ENCODE measurements around the gene CWC22. TPM values are rescaled to one million over a fixed set of nuclear protein-coding genes. Genes with fewer than 3 reads are reported as not detected.
"Not testable (repeated sequence)": the region's sequence is repeated elsewhere in the genome, so short reads cannot be mapped to it uniquely, and the experiment has no call there.

Gene CWC22
- total RNA-seq, 1 donor from 2014 or later, result 27.5 TPM

DNA sequence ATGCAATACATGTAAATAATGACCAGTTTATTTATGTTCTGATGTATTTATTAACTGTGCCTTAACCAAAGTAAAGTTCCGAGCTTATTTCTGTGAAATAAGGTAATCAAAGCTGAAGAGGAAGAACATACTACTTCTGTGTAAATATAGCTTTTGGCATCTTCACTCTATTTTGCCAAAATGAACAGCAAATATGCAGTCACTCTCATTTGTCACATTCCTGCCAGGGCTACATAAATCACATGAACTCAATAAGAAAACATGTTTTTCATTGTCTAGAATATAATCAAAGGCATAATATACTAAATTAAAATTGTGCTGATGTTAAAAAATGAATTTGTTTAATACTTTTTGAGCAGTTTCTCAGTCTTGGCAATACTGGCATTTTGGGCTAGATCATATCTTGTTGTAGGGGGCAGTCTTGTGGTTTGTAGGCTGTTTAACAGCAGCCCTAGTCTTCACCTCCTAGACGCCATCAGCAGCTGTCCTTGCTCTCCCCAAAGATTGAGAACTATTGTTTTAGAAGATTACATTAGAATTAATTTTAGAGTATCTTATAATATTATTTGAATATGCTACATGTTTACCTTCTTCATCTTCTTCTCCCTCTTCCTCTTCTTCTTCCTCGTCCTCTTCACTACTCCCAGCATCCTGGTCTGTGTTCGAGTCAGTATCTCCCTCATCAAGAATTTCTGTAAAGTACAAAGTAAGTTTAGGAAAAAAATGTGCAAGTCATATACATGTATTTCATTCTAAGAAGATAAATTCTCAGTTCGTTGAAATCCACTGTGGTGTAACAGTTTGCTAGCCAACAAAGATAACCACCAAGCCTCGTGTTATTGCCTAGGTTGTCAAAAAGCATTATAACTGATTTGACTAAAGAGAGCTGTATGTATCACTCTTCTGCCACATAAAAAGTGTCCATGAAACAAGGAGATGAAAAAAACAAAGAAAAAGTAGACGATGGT is 41.5 kb downstream of the CWC22 start:
- Mint-ChIP-seq H3K4me1 (no peaks in the 10 kb centered on the region), H3K4me3 (no peak overlapping the region), H3K9me3 (no peaks in the 10 kb centered on the region), H3K27me3 (no peaks in the 10 kb centered on the region), H3K36me3 (ENCODE audit: low read depth) (peaks cover 70% of the 10 kb centered on the region), H3K27ac (no peak overlapping the region)
- no peak for ATAC-seq (ENCODE audit: low read depth)
- TF ChIP-seq, protein P1, sequence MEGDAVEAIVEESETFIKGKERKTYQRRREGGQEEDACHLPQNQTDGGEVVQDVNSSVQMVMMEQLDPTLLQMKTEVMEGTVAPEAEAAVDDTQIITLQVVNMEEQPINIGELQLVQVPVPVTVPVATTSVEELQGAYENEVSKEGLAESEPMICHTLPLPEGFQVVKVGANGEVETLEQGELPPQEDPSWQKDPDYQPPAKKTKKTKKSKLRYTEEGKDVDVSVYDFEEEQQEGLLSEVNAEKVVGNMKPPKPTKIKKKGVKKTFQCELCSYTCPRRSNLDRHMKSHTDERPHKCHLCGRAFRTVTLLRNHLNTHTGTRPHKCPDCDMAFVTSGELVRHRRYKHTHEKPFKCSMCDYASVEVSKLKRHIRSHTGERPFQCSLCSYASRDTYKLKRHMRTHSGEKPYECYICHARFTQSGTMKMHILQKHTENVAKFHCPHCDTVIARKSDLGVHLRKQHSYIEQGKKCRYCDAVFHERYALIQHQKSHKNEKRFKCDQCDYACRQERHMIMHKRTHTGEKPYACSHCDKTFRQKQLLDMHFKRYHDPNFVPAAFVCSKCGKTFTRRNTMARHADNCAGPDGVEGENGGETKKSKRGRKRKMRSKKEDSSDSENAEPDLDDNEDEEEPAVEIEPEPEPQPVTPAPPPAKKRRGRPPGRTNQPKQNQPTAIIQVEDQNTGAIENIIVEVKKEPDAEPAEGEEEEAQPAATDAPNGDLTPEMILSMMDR (IDR thresholded peaks at IDR 0.05), result no peak
- intact Hi-C loops (cut with micrococcal nuclease), result loop anchor here (2.0 kb wide), 1 partner anchor 17 kb away; no protein-coding TSS in a partner anchor
- CTCF ChIA-PET, result no interaction called here
- no peak for DNase-seq
- POLR2A ChIA-PET, result no interaction called here

DNA sequence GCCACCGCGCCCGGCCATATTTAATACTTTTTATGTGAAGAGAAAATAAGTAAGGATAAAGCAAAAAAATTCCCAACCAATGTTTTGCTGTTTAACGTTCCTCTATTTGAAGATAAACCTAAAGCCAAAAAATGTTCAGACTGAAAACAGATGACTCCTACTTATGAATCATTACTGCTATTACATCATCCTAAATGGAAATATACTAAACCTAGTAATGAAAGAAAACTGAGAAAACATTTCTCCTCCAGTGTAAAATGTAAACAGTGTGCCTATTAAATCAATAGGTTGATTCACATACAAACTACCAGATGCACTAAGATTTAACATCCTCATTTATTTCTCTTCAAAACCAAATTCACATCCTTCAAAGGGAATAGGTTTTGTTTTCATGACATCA is 43.5 kb downstream of the CWC22 start:
- Mint-ChIP-seq H3K9me3 (no peaks in the 10 kb centered on the region), H3K27ac (no peak overlapping the region), H3K36me3 (ENCODE audit: low read depth) (peaks cover 67% of the 10 kb centered on the region), H3K4me1 (no peaks in the 10 kb centered on the region), H3K27me3 (no peaks in the 10 kb centered on the region), H3K4me3 (no peak overlapping the region)
- ATAC-seq (ENCODE audit: low read depth) (no peak), DNase-seq (no peak)
- TF ChIP-seq, protein P1 (IDR thresholded peaks at IDR 0.05), result no peak
- ChIA-PET CTCF (no interaction called here), POLR2A (no interaction called here)
- intact Hi-C loops (cut with micrococcal nuclease), result no loop called here

DNA sequence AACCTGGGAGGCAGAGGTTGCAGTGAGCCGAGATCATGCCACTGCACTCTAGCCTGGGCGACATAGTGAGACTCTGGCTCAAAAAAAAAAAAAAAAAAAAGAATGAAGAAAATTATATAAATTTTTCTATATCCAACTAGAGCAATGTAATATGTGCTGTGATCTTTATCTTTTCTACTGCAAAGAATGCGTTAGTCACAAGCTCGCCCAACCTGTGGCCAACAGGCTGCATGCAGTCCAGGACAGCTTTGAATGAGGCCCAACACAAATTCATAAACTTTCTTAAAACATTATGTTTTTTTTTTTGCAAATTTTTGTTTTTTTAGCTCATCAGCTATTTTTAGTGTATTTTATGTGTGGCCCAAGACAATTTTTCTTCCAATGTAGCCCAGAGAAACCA is 48.8 kb downstream of the CWC22 start:
- H3K27me3 Mint-ChIP-seq; H3K4me3 Mint-ChIP-seq; POLR2A ChIA-PET; intact Hi-C loops (cut with micrococcal nuclease); H3K9me3 Mint-ChIP-seq; DNase-seq; ATAC-seq (ENCODE audit: low read depth); CTCF ChIA-PET; H3K27ac Mint-ChIP-seq; H3K4me1 Mint-ChIP-seq: not testable (repeated sequence)
- peaks cover 58% of the 10 kb centered on the region for H3K36me3 Mint-ChIP-seq (ENCODE audit: low read depth)

DNA sequence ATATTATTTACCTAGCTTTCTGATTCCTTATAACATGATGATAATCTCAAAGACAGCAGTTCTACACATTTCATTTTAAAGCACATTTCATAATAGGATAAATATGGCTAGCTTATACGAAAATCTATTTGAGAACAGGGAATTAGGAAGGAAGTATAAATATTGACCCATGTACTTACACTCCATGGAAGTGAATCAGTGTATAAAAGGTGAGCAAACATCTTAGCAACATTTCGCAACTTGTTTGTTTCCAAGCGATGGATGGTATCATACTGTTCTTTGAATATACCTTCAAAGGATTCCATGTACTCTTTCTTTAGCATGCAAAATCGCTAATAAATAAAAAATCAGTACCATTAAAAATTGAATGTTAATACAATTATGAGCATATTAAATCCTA is 53.1 kb downstream of the CWC22 start:
- TF ChIP-seq, protein P1 (IDR thresholded peaks at IDR 0.05), result no peak
- Mint-ChIP-seq H3K9me3 (no peaks in the 10 kb centered on the region), H3K4me3 (no peak overlapping the region), H3K4me1 (no peaks in the 10 kb centered on the region), H3K36me3 (ENCODE audit: low read depth) (peaks cover 66% of the 10 kb centered on the region), H3K27ac (no peak overlapping the region), H3K27me3 (no peaks in the 10 kb centered on the region)
- DNase-seq (no peak), ATAC-seq (ENCODE audit: low read depth) (no peak)
- ChIA-PET POLR2A (no interaction called here), CTCF (no interaction called here)
- intact Hi-C loops (cut with micrococcal nuclease), result no loop called here

DNA sequence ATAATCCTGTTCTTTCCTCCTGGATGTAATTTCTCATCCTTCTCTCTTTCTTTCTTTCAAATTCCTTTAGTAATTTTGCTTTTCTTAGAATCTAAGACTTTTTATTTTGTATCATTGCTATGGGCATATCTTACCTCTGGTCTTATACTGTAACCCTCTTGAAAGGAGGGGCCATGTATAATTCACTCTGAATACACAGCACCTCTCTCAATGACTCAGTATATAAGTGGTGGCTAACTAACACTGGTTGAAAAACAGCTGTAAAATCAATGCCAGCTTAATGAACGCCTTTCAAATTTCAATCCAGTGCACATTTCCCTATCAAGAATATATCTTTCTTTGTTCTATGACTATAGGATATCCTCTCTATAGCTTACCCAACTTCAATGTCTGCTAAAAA is 53.7 kb downstream of the CWC22 start:
- TF ChIP-seq, protein P1 (IDR thresholded peaks at IDR 0.05), result no peak
- H3K36me3 Mint-ChIP-seq (ENCODE audit: low read depth), result peaks cover 71% of the 10 kb centered on the region
- ChIA-PET CTCF (no interaction called here), POLR2A (no interaction called here)
- H3K4me1 Mint-ChIP-seq, result no peaks in the 10 kb centered on the region
- intact Hi-C loops (cut with micrococcal nuclease), result no loop called here
- no peak overlapping the region for H3K27ac Mint-ChIP-seq
- ATAC-seq (ENCODE audit: low read depth) (no peak), DNase-seq (no peak)
- H3K4me3 Mint-ChIP-seq, result no peak overlapping the region
- H3K27me3 Mint-ChIP-seq, result no peaks in the 10 kb centered on the region
- no peaks in the 10 kb centered on the region for H3K9me3 Mint-ChIP-seq

Data from activated B cell treated with CpG ODN at 0.5 μM for 24 hours (primary cell).